DND-41 (cell line): ENCODE measurements around the gene ZNF672.
"Not testable (repeated sequence)": the region's sequence is repeated elsewhere in the genome, so short reads cannot be mapped to it uniquely, and the experiment has no call there.

ENCODE experiments used
- ATAC-seq: fragments of 200-7000 bp; cut with Tn5 transposase; 3 replicates; pipeline ENCODE4 v1.9.1; 2021; ENCODE audit warnings: low read depth; ENCODE audit not compliant: insufficient read depth
- DNase-seq: peaks from one replicate; pipeline ENCODE4 v3.0.0-alpha.2; 2020
- H2AFZ ChIP-seq: 2 replicates; pipeline ENCODE4 v1.6.0; 2012; ENCODE audit warnings: low read depth, low read length
- H3K27ac ChIP-seq: 2 replicates; pipeline ENCODE4 v1.5.1; 2012; ENCODE audit warnings: low read length, inconsistent platforms
- H3K27me3 ChIP-seq: fragments of 200-600 bp; sonication (generic); 2 replicates; pipeline ENCODE4 v1.6.0; 2012; ENCODE audit warnings: low read length, mild to moderate bottlenecking, inconsistent platforms; ENCODE audit not compliant: insufficient read depth, poor library complexity
- H3K36me3 ChIP-seq: 2 replicates; pipeline ENCODE4 v1.5.1; 2012; ENCODE audit warnings: low read length, inconsistent platforms; ENCODE audit not compliant: insufficient read depth
- H3K4me1 ChIP-seq: 2 replicates; pipeline ENCODE4 v1.5.1; 2012; ENCODE audit warnings: mild to moderate bottlenecking, low read length; ENCODE audit not compliant: insufficient read depth
- H3K4me2 ChIP-seq: 2 replicates; pipeline ENCODE4 v1.6.0; 2012; ENCODE audit warnings: mild to moderate bottlenecking, moderate library complexity, low read length, inconsistent platforms; ENCODE audit not compliant: insufficient read depth
- H3K4me3 ChIP-seq, 2 experiments: fragments of 200-600 bp in 1 of 2; shearing (Covaris generic) in 1 of 2; 2 replicates each; pipeline ENCODE4 v1.5.1; 2012 to 2016; ENCODE audit warnings: inconsistent platforms in 2 of 2, low read length in 2 of 2, mild to moderate bottlenecking in 2 of 2, low read depth in 1 of 2, moderate library complexity in 1 of 2
- H3K79me2 ChIP-seq: 2 replicates; pipeline ENCODE4 v1.6.0; 2012; ENCODE audit warnings: low read length, inconsistent platforms; ENCODE audit not compliant: insufficient read depth
- H3K9ac ChIP-seq: 2 replicates; pipeline ENCODE4 v1.6.0; 2012; ENCODE audit warnings: low read depth, mild to moderate bottlenecking, inconsistent platforms, low read length, moderate library complexity
- H3K9me3 ChIP-seq: 2 replicates; pipeline ENCODE4 v1.5.1; 2012; ENCODE audit warnings: low read length, moderate library complexity, mild to moderate bottlenecking, inconsistent platforms; ENCODE audit not compliant: insufficient read depth, severe bottlenecking
- H4K20me1 ChIP-seq: 2 replicates; pipeline ENCODE4 v1.6.0; 2012; ENCODE audit warnings: low read length; ENCODE audit not compliant: insufficient read depth
- CTCF ChIP-seq: IDR thresholded peaks from 2 replicates; pipeline ENCODE4 v1.5.1; 2012; ENCODE audit warnings: borderline replicate concordance, low read length, moderate library complexity, mild to moderate bottlenecking; ENCODE audit not compliant: poor library complexity, severe bottlenecking; ENCODE audit errors: extremely low read depth
- EZH2 ChIP-seq: IDR thresholded peaks from 3 replicates; pipeline ENCODE4 v1.6.1; 2012; ENCODE audit warnings: borderline replicate concordance, low read depth, mild to moderate bottlenecking, moderate library complexity, low read length, inconsistent platforms; ENCODE audit not compliant: severe bottlenecking

The ZNF672 gene

GRCh38 chr1:248837781-248838356, at the start of gene ZNF672:
TSS of gene ZNF672 (plus strand) at chr1:248838224. CDS start at chr1:248847275, 9,051 bp downstream.
- DNase-seq, result peak; percentile 97
- Histone ChIP-seq H3K4me2 (peak within 1 kb of the TSS; percentile 72), H3K4me1 (peaks cover 36% of the 10 kb centered on the region), H3K36me3 (peaks cover 11% of the 10 kb centered on the region), H3K27ac (peak within 1 kb of the TSS; percentile 81), H3K4me3 (peak within 1 kb of the TSS; percentile 65 to 76), H4K20me1 (peaks cover 20% of the 10 kb centered on the region), H2AFZ (peak within 1 kb of the TSS; percentile 79), H3K79me2 (peaks cover 46% of the 10 kb centered on the region), H3K9me3 (no peaks in the 10 kb centered on the region), H3K27me3 (no peaks in the 10 kb centered on the region), H3K9ac (peak within 1 kb of the TSS; percentile 93)
- ATAC-seq, result peak; percentile 87
- no peak for TF ChIP-seq EZH2
- no peak for TF ChIP-seq CTCF

DNA sequence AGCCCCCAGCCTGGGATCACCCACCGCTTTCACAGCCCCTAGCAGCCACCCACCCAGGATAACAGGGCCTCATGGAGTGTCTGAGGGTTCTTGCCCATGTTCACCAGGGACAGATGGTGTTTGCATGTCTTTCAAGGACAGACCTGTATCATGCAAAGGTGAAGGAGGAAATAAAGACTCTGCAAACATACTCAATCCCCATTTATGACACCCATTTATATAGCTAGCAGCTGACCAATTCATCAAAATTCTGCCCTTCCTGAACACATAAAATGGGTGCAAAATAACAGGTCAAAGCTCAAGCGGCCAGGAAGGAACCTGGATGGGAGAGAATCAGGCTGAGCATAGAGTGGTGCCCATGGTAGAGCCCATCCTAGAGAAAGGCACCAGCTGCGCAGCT, 49.7 kb upstream of the ZNF672 start:
- no peak overlapping the region for H3K4me2 ChIP-seq

GRCh38 chr1:248789337-248789736, 48.7 kb upstream of the ZNF672 start:
- not testable (repeated sequence) for H3K4me2 ChIP-seq, DNase-seq, H2AFZ ChIP-seq, H3K79me2 ChIP-seq, H3K9ac ChIP-seq, ATAC-seq, H4K20me1 ChIP-seq, H3K4me1 ChIP-seq, H3K27ac ChIP-seq, H3K36me3 ChIP-seq, H3K27me3 ChIP-seq, H3K9me3 ChIP-seq, H3K4me3 ChIP-seq

More for the DNA sequence above, 49.7 kb upstream of the ZNF672 start:
- DNase-seq, result no peak
- H3K4me1 ChIP-seq, result no peaks in the 10 kb centered on the region
- no peaks in the 10 kb centered on the region for H3K27me3 ChIP-seq
- H3K4me3 ChIP-seq, result no peak overlapping the region
- no peaks in the 10 kb centered on the region for H4K20me1 ChIP-seq
- no peaks in the 10 kb centered on the region for H3K79me2 ChIP-seq
- no peak overlapping the region for H2AFZ ChIP-seq
- no peak for TF ChIP-seq CTCF
- no peak for TF ChIP-seq EZH2
- no peaks in the 10 kb centered on the region for H3K9me3 ChIP-seq
- no peaks in the 10 kb centered on the region for H3K36me3 ChIP-seq
- ATAC-seq, result no peak
- no peak overlapping the region for H3K9ac ChIP-seq
- no peak overlapping the region for H3K27ac ChIP-seq

GRCh38 chr1:248790456-248790855, 47.6 kb upstream of the ZNF672 start:
- no peak overlapping the region for H3K4me2 ChIP-seq
- H2AFZ ChIP-seq, result no peak overlapping the region
- no peaks in the 10 kb centered on the region for H3K36me3 ChIP-seq
- TF ChIP-seq CTCF, result no peak
- TF ChIP-seq EZH2, result no peak
- ATAC-seq, result no peak
- H3K27ac ChIP-seq, result no peak overlapping the region
- no peak for DNase-seq
- no peaks in the 10 kb centered on the region for H4K20me1 ChIP-seq
- no peak overlapping the region for H3K9ac ChIP-seq
- no peak overlapping the region for H3K4me3 ChIP-seq
- H3K4me1 ChIP-seq, result no peaks in the 10 kb centered on the region
- H3K79me2 ChIP-seq, result no peaks in the 10 kb centered on the region
- no peaks in the 10 kb centered on the region for H3K27me3 ChIP-seq
- no peaks in the 10 kb centered on the region for H3K9me3 ChIP-seq
